K562 (cell line): ENCODE data around the gene B3GAT3. TPM values are rescaled to one million over a fixed set of nuclear protein-coding genes. Genes with fewer than 3 reads are reported as not detected.

ENCODE experiments used
- ATAC-seq: fragments of 200-7000 bp; cut with Tn5 transposase; 3 replicates; pipeline ENCODE4 v1.9.1; 2020; ENCODE audit warnings: moderate library complexity
- BruUV-seq: library from RNA; stranded (reverse); fragments of 400-500 nt; replicated peaks from 2 replicates; lab custom pipeline; 2021; lab: Mats Ljungman, UMichigan
- CTCF ChIA-PET: fragments of 300-600 bp; formaldehyde crosslinking; extraction: SDS; loops from one replicate; lab custom pipeline; 2021; ENCODE audit warnings: low intra/inter-chr PET ratio; lab: Yijun Ruan, JAX
- POLR2A ChIA-PET: fragments of 300-600, 350-650 bp; sonication (Branson Sonifier 250); formaldehyde crosslinking; extraction: SDS; loops from one replicate; lab custom pipeline; 2021; ENCODE audit warnings: antibody characterized with exemption, inconsistent platforms; lab: Yijun Ruan, JAX
- DNase-seq, 4 experiments: peaks; one replicate each; pipeline versions ENCODE4 v3.0.0 to v3.0.0-alpha.2; 2011 to 2018; ENCODE audit warnings: low spot score in 3 of 4, mixed read lengths in 3 of 4; ENCODE audit errors: extremely low read depth in 1 of 4
- FAIRE-seq: peaks from 2 replicates; lab custom pipeline; 2011; peaks lifted over from hg19 to GRCh38; lab: Jason Lieb, UNC
- H2AFZ ChIP-seq: 2 replicates; pipeline ENCODE4 v1.6.0; 2011; ENCODE audit warnings: low read depth, low read length, control low read depth, inconsistent platforms
- H3K27ac ChIP-seq: fragments of 200-600 bp; 3 replicates; pipeline ENCODE4 v1.8.0; 2011; ENCODE audit warnings: low read depth, mild to moderate bottlenecking, control low read depth, inconsistent platforms, low read length, moderate library complexity, mixed read lengths; ENCODE audit errors: extremely low read depth
- H3K27me3 ChIP-seq, 2 experiments: fragments of 300-600 bp in 1 of 2; 2 replicates in 1 of 2; 3 replicates in 1 of 2; pipeline versions ENCODE4 v1.6.0 to v1.8.0; 2011; ENCODE audit warnings: inconsistent platforms in 2 of 2, low read length in 2 of 2, mild to moderate bottlenecking in 1 of 2, mixed read lengths in 1 of 2, moderate library complexity in 1 of 2; ENCODE audit not compliant: control insufficient read depth in 2 of 2, insufficient read depth in 2 of 2
- H3K36me3 ChIP-seq: fragments of 300-600 bp; 3 replicates; pipeline ENCODE4 v1.8.0; 2011; ENCODE audit warnings: mild to moderate bottlenecking, low read length, inconsistent platforms; ENCODE audit not compliant: control insufficient read depth, insufficient read depth
- H3K4me1 ChIP-seq, 2 experiments: fragments of 200-600 bp in 1 of 2; replicated peaks in 1 of 2; 2 replicates in 1 of 2; 3 replicates in 1 of 2; pipeline versions ENCODE4 v1.5.1 to v1.8.0; 2011; ENCODE audit warnings: inconsistent platforms in 2 of 2, low read length in 2 of 2, mild to moderate bottlenecking in 1 of 2, mixed read lengths in 1 of 2, moderate library complexity in 1 of 2; ENCODE audit not compliant: control insufficient read depth in 2 of 2, insufficient read depth in 2 of 2
- H3K4me2 ChIP-seq: 2 replicates; pipeline ENCODE4 v1.6.1; 2011; ENCODE audit warnings: low read length, control low read depth, inconsistent platforms, mixed read lengths; ENCODE audit not compliant: insufficient read depth
- H3K4me3 ChIP-seq: fragments of 200-600 bp; sonication (generic), shearing (Covaris generic); 2 replicates; pipeline ENCODE4 v1.5.1; 2016; ENCODE audit warnings: control low read depth, inconsistent platforms
- H3K79me2 ChIP-seq: fragments of 200-600 bp; 3 replicates; pipeline ENCODE4 v1.8.0; 2011; ENCODE audit warnings: low read length, inconsistent platforms; ENCODE audit not compliant: control insufficient read depth, insufficient read depth
- H3K9ac ChIP-seq, 2 experiments: 2 replicates each; pipeline versions ENCODE4 v1.6.0 to v1.6.1; 2011; ENCODE audit warnings: low read depth in 2 of 2, low read length in 2 of 2, control low read depth in 1 of 2, inconsistent platforms in 1 of 2, mild to moderate bottlenecking in 1 of 2, mixed read lengths in 1 of 2; ENCODE audit not compliant: insufficient read depth in 1 of 2
- H3K9me1 ChIP-seq: one replicate; pipeline ENCODE4 v1.6.0; 2011; ENCODE audit warnings: inconsistent platforms, mild to moderate bottlenecking, low read length, moderate library complexity; ENCODE audit not compliant: control insufficient read depth, insufficient read depth
- H3K9me3 ChIP-seq: replicated peaks from 2 replicates; pipeline ENCODE4 v1.5.1; 2011; ENCODE audit warnings: low read depth, low read length, inconsistent platforms; ENCODE audit not compliant: control insufficient read depth, insufficient read depth
- H4K20me1 ChIP-seq: replicated peaks from 2 replicates; pipeline ENCODE4 v1.6.1; 2011; ENCODE audit warnings: low read length, inconsistent platforms, mixed read lengths; ENCODE audit not compliant: control insufficient read depth, insufficient read depth
- GTF2E2 ChIP-seq: fragments of 200-800 bp; sonication (Bioruptor generic); IDR thresholded peaks from 2 replicates; pipeline ENCODE4 v1.6.1; 2016; ENCODE audit warnings: missing genetic modification characterization, missing compliant biosample characterization
- HNRNPH1 ChIP-seq: fragments of 200-400 bp; formaldehyde crosslinking; optimal IDR thresholded peaks from 2 replicates; pipeline ENCODE3; 2017; ENCODE audit warnings: low read depth, mild to moderate bottlenecking, low read length, moderate library complexity
- KLF13 ChIP-seq: fragments of 450-650 bp; IDR thresholded peaks from 2 replicates; pipeline ENCODE4 v1.6.1; 2016; ENCODE audit warnings: missing genetic modification characterization, low read depth, mild to moderate bottlenecking, missing compliant biosample characterization, moderate library complexity, borderline replicate concordance
- MCM7 ChIP-seq, 2 experiments: fragments of 450-650 bp; IDR thresholded peaks; 2 replicates each; pipeline ENCODE4 v1.6.1; 2016 to 2018
- NEUROD1 ChIP-seq: fragments of 150-350 bp; IDR thresholded peaks from 2 replicates; pipeline ENCODE4 v1.6.1; 2014; ENCODE audit warnings: borderline replicate concordance, low read length, low read depth; ENCODE audit not compliant: partially characterized antibody
- PHF8 ChIP-seq: fragments of 200-600 bp; sonication (generic); IDR thresholded peaks from 2 replicates; pipeline ENCODE4 v1.6.1; 2012; ENCODE audit warnings: mixed run types, mild to moderate bottlenecking, inconsistent platforms, low read length, moderate library complexity, borderline replicate concordance
- SNAPC5 ChIP-seq: fragments of 250-450 bp; sonication (Bioruptor Pico); IDR thresholded peaks from 2 replicates; pipeline ENCODE4 v1.8.0; 2021; ENCODE audit warnings: moderate library complexity, mild to moderate bottlenecking, inconsistent platforms
- STAG1 ChIP-seq: sonication (generic); formaldehyde crosslinking; IDR thresholded peaks from 2 replicates; pipeline ENCODE4 v1.5.0; 2020; ENCODE audit warnings: missing genetic modification reagents, borderline replicate concordance
- TAL1 ChIP-seq: fragments of 450-650 bp; IDR thresholded peaks from 2 replicates; pipeline ENCODE4 v1.6.1; 2016; ENCODE audit warnings: mild to moderate bottlenecking
- YBX1 ChIP-seq: fragments of 450-650 bp; IDR thresholded peaks from 2 replicates; pipeline ENCODE4 v1.7.1; 2016; ENCODE audit warnings: mild to moderate bottlenecking
- ZC3H8 ChIP-seq: fragments of 450-650 bp; IDR thresholded peaks from 2 replicates; pipeline ENCODE4 v1.6.1; 2017
- ZFP91 ChIP-seq: sonication (generic); formaldehyde crosslinking; IDR thresholded peaks from 2 replicates; pipeline ENCODE4 v1.8.0; 2022; ENCODE audit warnings: mild to moderate bottlenecking, missing genetic modification reagents
- ZNF592 ChIP-seq: fragments of 450-650 bp; IDR thresholded peaks from 2 replicates; pipeline ENCODE4 v1.6.1; 2017; ENCODE audit warnings: antibody characterized with exemption, mild to moderate bottlenecking
- WGBS: fragments of 100-300 bp; shearing (Covaris generic); methylation state at CpG from one replicate; pipeline ENCODE4 v1.1.6; 2016; ENCODE audit warnings: low coverage, mixed read lengths; ENCODE audit not compliant: insufficient coverage; ENCODE audit errors: missing lambda C conversion rate; 5-methylcytosine and 5-hydroxymethylcytosine counted together
- in situ Hi-C: fragments of 300-500 bp; cut with MboI; formaldehyde crosslinking; loops from 4 replicates; pipeline ENCODE4 v1.15.0; 2018; ENCODE audit warnings: inconsistent platforms, mixed read lengths
- intact Hi-C: fragments of 100-400 bp; cut with micrococcal nuclease; formaldehyde crosslinking; loops from 2 replicates; pipeline ENCODE4 v1.14.2; 2022
- polyA plus RNA-seq, 8 experiments: library from polyadenylated mRNA; depleted of rRNA in 4 of 8; stranded (reverse) in 5 of 8; unstranded in 3 of 8; fragments of >200 nt; fragmentation: Nextera tagmentation in 2 of 8; fragmentation: Illumina TruSeq in 1 of 8; extraction: Ambion mirVana in 2 of 8; extraction: Trizol in 1 of 8; gene quantifications; 2 replicates each; pipeline versions ENCODE4 v1.2.1 to v1.2.3, GENCODE V29; 2011 to 2014; ENCODE audit warnings: inconsistent platforms in 1 of 8, missing spikeins in 1 of 8
- total RNA-seq, 7 experiments: library from RNA; depleted of rRNA in 6 of 7; stranded (reverse); fragments of >200 nt in 6 of 7; fragmentation: Illumina TruSeq in 2 of 7; extraction: Trizol in 2 of 7; gene quantifications; 2 replicates each; pipeline versions ENCODE4 v1.2.1 to v1.2.3, GENCODE V29; 2011 to 2021; ENCODE audit warnings: low replicate concordance in 1 of 7

B3GAT3 gene
- total and polyA plus RNA-seq, 9 of the 15 experiments (the other 6 are each of a cell fraction or from before 2014, with no cell fraction given), result 0.30 to 64.0 (median 21.4) TPM

- TF ChIP-seq NEUROD1 (no peak), TAL1 (peak; percentile 26; the same call in 1 of the 2 replicates), YBX1 (no peak), SNAPC5 (CRISPR knock-in tag) (no peak), MCM7 (IDR thresholded peaks at IDR 0.05) (no peak), HNRNPH1 (no peak), GTF2E2 (tag) (no peak)
Observed at GRCh38 chr11:62592146-62592815, 29.5 kb downstream of the B3GAT3 start (continued).

GRCh38 chr11:62591448-62592145 is 30.2 kb downstream of the B3GAT3 start, which contains the start of gene TUT1:
TUT1 (minus strand) TSS chr11:62591523; CDS start chr11:62591485, 38 bp downstream.
- Histone ChIP-seq H3K4me3 (peak within 1 kb of the TSS; percentile 63), H3K27ac (peak within 1 kb of the TSS; percentile 90), H3K9me1 (no peaks in the 10 kb centered on the region), H3K36me3 (peaks cover 69% of the 10 kb centered on the region), H3K9ac (peak within 1 kb of the TSS; percentile 86 to 95), H3K9me3 (no peaks in the 10 kb centered on the region), H4K20me1 (no peaks in the 10 kb centered on the region), H3K27me3 (no peaks in the 10 kb centered on the region), H3K79me2 (peaks cover 52% of the 10 kb centered on the region), H2AFZ (peak within 1 kb of the TSS; percentile 89), H3K4me1 (peaks cover 24 to 25% of the 10 kb centered on the region in 2 experiments), H3K4me2 (peak within 1 kb of the TSS; percentile 98)
- peak; percentile 91 for ATAC-seq
- peak; percentile 81 to 99 (median 86) for DNase-seq
- TSS peak; percentile 99 for BruUV-seq
- ChIA-PET CTCF (interaction anchor here (0.6 kb wide), 1 partner anchor 178 kb away, joined by 3 read pairs; no protein-coding TSS in a partner anchor), POLR2A (interaction anchor here (0.5 to 2.9 kb wide), 49 partner anchors 9 to 1229 kb away, joined by 3 to 45 read pairs (median 5); partner anchors contain the start of genes AHNAK, B3GAT3, BSCL2 and C11orf98)
- under 1% methylated on average over 58 of the region's 58 CpGs for WGBS
- peak; percentile 100 for FAIRE-seq
- in situ Hi-C loops (no loop called here), intact Hi-C loops (loop anchor here (2.0 to 10.0 kb wide), 5 partner anchors 101 to 293 kb away; partner anchors contain the start of genes HNRNPUL2, SLC3A2 and TTC9C)
- TF ChIP-seq ZFP91 (CRISPR knock-in tag) (no peak), YBX1 (no peak), PHF8 (peak; percentile 64; the same call in 1 of the 2 replicates), ZNF592 (0 out of 2 replicates have a peak, but pooled peaks have one; percentile 30), KLF13 (tag) (peak; percentile 85; the same call in 1 of the 2 replicates), ZC3H8 (no peak), STAG1 (CRISPR knock-in tag) (no peak)
